ENCODE data around the gene TSPAN16.

The TSPAN16 gene

DNA sequence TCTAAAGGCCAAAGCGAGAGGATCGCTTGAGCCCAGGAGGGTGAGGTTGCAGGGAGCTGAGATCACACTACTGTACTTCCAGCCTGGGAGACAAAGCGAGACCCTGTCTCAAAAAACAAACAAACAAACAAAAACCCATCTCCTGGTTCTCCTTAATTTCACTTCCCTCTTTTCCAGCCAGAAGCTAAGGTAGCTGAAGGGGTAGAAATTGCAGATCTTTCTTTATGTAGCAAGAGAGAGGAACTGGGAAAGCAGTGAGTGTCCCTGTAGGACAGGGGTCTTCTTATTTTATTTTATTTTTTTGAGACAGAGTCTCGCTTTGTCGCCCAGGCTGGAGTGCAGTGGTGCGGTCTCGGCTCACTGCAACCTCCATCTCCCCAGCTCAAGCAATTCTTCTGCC is 4.5 kb upstream of the TSPAN16 start:
- Histone ChIP-seq H3K9ac (ENCODE audit: low read length) (no peak overlapping the region), H3K27ac (ENCODE audit: low read depth, low read length, poor library complexity, severe bottlenecking) (no peak overlapping the region), H3K4me1 (ENCODE audit: insufficient read depth, low read length, severe bottlenecking) (peaks cover 5% of the 10 kb centered on the region)

GRCh38 chr19:11291991-11292390 is 4.0 kb upstream of the TSPAN16 start:
- Histone ChIP-seq H3K9me2 (ENCODE audit: low read depth, low read length) (no peaks in the 10 kb centered on the region), H3K36me3 (ENCODE audit: insufficient read depth, low read length) (no peaks in the 10 kb centered on the region), H4K20me1 (ENCODE audit: insufficient read depth, low read length) (no peaks in the 10 kb centered on the region), H3K79me2 (ENCODE audit: insufficient read depth, low read length) (no peaks in the 10 kb centered on the region), H3K4me1 (ENCODE audit: insufficient read depth, low read length, severe bottlenecking) (peaks cover 5% of the 10 kb centered on the region), H2AFZ (ENCODE audit: low read length) (no peak overlapping the region), H3K9me3 (ENCODE audit: low read length) (no peaks in the 10 kb centered on the region), H3K27me3 (ENCODE audit: insufficient read depth, low read length) (no peaks in the 10 kb centered on the region; the same call in 1 of the 2 replicates), H3K4me2 (ENCODE audit: low read length) (no peak overlapping the region), H3F3A (ENCODE audit: insufficient read depth, low read length) (no peaks in the 10 kb centered on the region), H3K4me3 (ENCODE audit: low read depth, low read length, poor library complexity, severe bottlenecking) (no peak overlapping the region), H3K9ac (ENCODE audit: low read length) (no peak overlapping the region), H3K27ac (ENCODE audit: low read depth, low read length, poor library complexity, severe bottlenecking) (no peak overlapping the region)
- no peak for TF ChIP-seq EZH2 (IDR thresholded peaks at IDR 0.05; ENCODE audit: borderline replicate concordance, low read length)
- TF ChIP-seq CTCF (IDR thresholded peaks at IDR 0.05; ENCODE audit: low read length): no peak

More for the DNA sequence above, 4.5 kb upstream of the TSPAN16 start:
- H3K9me2 ChIP-seq (ENCODE audit: low read depth, low read length): no peaks in the 10 kb centered on the region
- H3K9me3 ChIP-seq (ENCODE audit: low read length): no peaks in the 10 kb centered on the region
- no peak overlapping the region for H3K4me2 ChIP-seq (ENCODE audit: low read length)
- H3K27me3 ChIP-seq (ENCODE audit: insufficient read depth, low read length): no peaks in the 10 kb centered on the region; the same call in 1 of the 2 replicates
- H4K20me1 ChIP-seq (ENCODE audit: insufficient read depth, low read length): no peaks in the 10 kb centered on the region
- H3K4me3 ChIP-seq (ENCODE audit: low read depth, low read length, poor library complexity, severe bottlenecking): no peak overlapping the region
- TF ChIP-seq CTCF (IDR thresholded peaks at IDR 0.05; ENCODE audit: low read length) (no peak), EZH2 (IDR thresholded peaks at IDR 0.05; ENCODE audit: borderline replicate concordance, low read length) (no peak)
- no peaks in the 10 kb centered on the region for H3K36me3 ChIP-seq (ENCODE audit: insufficient read depth, low read length)
- H2AFZ ChIP-seq (ENCODE audit: low read length): no peak overlapping the region
- no peaks in the 10 kb centered on the region for H3K79me2 ChIP-seq (ENCODE audit: insufficient read depth, low read length)
- H3F3A ChIP-seq (ENCODE audit: insufficient read depth, low read length): no peaks in the 10 kb centered on the region

GRCh38 chr19:11293433-11294389 is 2.2 kb upstream of the TSPAN16 start:
- Histone ChIP-seq H3K36me3 (ENCODE audit: insufficient read depth, low read length) (no peaks in the 10 kb centered on the region), H3K4me1 (ENCODE audit: insufficient read depth, low read length, severe bottlenecking) (peaks cover 5% of the 10 kb centered on the region), H3K9ac (ENCODE audit: low read length) (no peak overlapping the region), H3K27ac (ENCODE audit: low read depth, low read length, poor library complexity, severe bottlenecking) (no peak overlapping the region), H3K9me2 (ENCODE audit: low read depth, low read length) (no peaks in the 10 kb centered on the region), H3K4me3 (ENCODE audit: low read depth, low read length, poor library complexity, severe bottlenecking) (peak overlapping the region; percentile 26), H3F3A (ENCODE audit: insufficient read depth, low read length) (no peaks in the 10 kb centered on the region), H3K9me3 (ENCODE audit: low read length) (no peaks in the 10 kb centered on the region), H3K79me2 (ENCODE audit: insufficient read depth, low read length) (no peaks in the 10 kb centered on the region), H3K4me2 (ENCODE audit: low read length) (peak overlapping the region; percentile 37), H3K27me3 (ENCODE audit: insufficient read depth, low read length) (no peaks in the 10 kb centered on the region; the same call in 1 of the 2 replicates), H2AFZ (ENCODE audit: low read length) (no peak overlapping the region), H4K20me1 (ENCODE audit: insufficient read depth, low read length) (no peaks in the 10 kb centered on the region)
- TF ChIP-seq CTCF (IDR thresholded peaks at IDR 0.05; ENCODE audit: low read length) (peak; percentile 95), EZH2 (IDR thresholded peaks at IDR 0.05; ENCODE audit: borderline replicate concordance, low read length) (no peak)
